NCI-H526 treated with DMSO at 0.1 percent for 48 hours (cell line): ENCODE data around the gene DCAF7.

Source experiments
- DNase-seq: peaks from one replicate; lab custom pipeline; 2025; lab: John Stamatoyannopoulos, UW

DCAF7 gene

DNA sequence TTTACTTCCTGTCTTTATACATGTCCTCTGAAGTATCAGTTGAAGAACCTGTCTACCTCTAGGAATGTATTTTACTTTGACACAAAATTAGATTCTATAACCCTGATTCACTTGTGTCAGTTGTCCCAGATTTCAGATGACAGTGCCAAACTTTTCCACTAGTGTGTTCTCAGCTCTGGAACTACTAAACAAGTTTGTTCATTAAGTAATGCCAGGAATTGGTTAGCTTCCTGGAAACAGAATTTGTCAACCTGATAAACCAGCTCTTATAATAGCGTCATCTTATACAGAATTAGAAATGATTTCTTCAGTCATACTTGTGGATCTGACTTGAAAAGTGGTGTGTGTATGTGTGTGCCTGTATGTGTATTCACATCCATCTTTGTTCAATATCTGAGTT is 79.3 kb downstream of the DCAF7 start:
- DNase-seq: no peak

DNA sequence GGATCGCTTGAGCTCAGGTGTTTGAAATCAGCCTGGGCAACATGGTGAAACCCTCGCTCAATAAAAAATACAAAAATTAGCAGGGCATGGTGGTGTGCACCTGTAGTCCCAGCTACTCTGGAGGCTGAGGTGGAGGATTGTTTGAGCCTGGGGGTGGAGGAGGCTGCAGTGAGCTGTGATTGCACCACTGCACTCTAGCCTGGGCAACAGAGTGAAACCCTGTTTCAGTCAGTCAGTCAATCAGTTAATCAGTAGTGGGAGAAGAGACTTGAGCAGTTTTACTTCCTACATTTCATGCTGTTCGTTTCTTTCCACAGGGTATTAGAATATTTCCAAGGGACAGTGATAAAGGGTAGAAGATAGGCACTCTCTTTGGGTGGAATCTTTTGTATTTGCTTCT is 80.8 kb downstream of the DCAF7 start:
- DNase-seq: no peak

DNA sequence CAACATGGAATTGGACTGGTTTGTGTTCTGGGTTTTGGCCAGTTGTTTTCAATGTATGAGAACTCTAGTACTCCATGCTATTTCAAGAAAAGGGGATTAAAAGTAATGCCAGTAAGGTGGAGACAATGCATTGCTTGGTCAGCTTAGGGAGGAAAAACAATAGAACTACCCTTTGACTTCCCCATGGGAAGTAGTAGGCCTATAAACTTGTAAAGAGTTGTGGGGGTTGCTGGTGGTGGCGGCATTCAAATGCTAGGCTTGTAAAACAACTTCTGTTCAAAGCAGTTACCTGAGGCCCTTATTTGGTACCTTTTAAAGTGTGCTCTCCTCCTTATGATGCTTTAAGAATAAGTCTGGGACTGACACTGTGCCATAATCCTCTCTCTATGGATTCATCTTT is 81.3 kb downstream of the DCAF7 start:
- DNase-seq: no peak

DNA sequence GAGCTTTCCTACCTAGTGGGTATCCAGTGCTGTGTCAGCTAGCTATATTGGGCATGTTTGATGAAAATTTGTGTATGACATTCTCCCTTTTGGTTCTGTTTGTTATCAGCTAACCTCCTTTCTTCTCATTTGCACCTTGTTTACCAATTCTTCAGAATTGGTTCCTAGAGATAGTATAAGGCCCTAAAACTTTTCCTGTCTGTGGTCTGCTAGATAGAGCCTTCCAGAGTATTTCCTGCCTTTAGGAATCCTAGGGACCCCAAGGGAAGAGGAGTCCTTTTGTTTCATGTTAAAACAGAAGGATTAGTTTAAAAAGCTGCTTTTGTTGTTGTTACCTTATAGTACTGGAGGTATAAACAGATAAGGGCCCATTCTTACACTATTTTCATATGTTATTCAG is 83.5 kb downstream of the DCAF7 start:
- DNase-seq: no peak

DNA sequence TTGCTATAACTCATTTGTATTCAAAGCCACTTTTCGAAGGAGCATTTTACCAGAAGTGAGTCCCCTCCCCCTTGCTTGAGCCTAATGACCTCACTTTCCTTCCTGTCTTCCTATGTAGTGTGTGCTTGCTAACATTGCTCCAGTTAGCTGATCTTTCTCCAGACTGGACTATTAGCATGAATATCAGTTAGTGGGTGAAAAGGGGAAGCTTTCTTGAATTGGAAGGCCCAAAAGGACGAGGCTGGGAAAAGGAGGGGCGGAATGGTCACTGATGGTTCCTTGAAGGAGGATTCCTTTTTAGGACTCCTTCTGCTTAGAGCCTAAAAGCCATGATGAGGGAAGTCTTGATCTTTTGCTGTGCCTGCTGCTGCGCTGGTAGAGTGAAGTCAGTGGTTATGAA is 83.9 kb downstream of the DCAF7 start:
- no peak for DNase-seq

DNA sequence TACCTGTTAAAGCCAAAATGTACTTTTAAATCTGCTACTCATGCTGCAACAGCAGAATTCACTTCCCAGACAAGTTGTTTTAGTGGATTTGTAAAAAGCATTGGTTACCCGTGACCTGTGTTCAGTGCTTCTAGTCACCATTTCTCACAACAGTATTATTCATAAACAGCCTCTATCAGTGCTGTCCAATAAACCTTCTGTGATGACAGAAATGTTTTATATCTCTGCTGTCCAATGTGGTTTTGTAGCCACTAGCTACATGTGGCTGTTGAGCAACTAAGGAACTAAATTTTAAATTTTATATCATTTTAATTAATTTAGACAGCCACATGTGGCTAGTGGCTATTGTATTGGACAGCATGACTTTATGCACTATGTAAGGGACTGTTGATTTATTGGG is 84.5 kb downstream of the DCAF7 start:
- DNase-seq: no peak

DNA sequence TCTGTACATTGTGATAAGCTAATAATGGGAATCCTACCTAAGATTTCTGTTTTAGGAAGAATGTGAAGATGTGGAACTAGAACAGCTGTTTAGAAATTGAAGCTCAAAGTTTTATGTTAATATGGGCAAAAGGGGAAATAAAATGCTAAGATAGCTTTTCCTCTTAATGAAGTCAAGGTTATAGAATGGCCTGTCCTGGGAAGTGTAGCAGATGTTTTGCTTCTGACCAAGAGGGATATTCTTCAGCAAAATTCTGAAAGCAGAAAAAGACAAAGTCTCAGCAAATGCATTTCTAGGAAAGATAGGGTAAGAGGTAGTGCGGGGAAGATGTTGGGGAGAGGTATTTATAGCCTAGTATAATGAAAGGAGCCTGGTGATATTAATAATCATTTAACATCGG is 85.0 kb downstream of the DCAF7 start:
- no peak for DNase-seq

DNA sequence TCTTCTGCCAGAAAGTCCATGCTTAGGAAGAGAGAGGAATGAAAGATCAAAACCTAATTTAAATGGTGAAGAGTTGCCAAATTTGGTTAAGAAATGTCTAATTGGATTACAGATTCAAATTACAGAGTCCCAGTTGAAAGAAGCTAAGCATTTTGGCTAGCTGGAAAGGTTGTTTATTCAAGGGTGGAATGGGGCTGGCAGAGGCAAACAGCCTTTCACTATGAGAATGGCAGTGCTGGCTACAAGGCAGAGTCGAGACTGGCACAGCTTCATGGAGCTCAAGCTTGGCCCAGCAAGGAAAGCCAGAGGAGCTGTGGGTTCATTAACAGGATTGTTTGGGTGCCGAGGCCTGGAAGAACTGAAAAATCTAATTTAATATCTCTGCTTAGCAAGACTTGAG is 85.5 kb downstream of the DCAF7 start:
- no peak for DNase-seq

DNA sequence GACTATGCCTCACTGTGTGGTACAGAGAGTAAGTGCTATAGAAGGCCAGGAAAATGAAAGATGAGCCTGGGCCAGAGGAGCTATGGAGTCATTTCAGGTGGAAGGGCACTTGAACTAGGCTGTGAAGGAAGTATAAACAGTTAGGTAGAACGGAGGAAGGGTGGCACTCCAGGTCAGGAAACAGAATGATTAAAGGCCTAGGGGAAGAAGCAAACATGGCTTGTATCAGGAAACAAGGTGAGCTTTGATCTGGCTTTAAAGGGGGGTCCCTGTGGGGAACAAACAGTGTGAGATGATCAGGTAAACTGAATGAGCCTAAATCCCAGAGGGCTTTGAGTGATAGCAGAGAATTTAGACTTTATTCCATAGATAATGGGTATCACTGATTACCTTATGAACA is 88.8 kb downstream of the DCAF7 start:
- DNase-seq: no peak

DNA sequence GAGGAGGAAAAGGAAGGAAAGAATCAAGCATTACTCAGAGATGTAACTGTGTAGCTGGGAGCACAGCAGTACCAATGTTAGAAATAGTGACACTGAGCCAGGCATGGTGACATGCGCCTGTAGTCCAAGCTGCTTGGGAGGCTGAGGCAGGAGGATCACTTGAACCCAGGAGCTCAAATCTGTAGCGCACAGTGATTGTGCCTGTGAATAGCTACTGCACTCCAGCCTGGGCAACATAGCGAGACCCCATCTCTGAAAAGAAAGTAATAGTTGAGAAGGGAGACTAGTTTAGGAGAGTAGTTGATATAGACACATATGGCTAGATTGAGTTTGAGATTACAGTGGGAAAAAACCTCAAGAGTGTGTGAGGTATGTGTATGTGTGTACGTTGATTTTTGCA is 89.8 kb downstream of the DCAF7 start:
- no peak for DNase-seq

DNA sequence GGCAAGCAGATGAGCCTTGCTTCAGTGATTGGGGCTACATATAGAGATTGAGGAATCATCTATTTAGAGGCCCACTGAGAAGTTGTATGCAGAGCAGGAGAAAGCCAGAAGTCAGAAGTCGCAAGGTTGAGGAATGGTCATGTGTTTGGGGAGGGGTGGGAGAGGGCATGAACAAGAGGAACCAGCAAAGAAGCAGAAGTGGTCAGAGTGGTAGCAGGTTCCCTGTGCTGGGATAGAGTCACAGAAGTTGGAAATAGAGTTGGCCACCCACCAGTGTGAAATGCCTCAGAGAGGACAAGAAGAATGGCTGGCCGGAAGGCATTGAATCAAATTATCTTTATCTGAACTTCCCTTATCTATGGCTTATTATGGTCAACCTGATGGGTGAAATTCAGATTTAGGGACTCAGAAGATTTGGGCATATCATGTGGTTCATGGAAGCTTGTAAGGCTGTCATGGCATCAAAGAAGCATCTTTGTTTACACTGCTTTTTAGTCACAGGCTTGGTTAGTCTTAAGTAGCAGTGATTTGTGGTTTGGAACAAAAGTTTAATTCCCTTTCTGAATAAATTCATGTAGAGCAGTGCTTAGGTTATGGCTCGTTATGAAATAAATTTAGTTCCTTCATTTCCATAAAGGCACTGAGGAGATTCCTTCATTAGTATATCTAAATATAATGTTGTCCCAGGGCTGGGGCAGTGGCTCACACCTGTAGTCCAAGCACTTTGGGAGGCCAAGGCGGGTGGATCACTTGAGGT is 91.6 kb downstream of the DCAF7 start:
- no peak for DNase-seq
